ENCODE data around the gene USH1C.

DNA sequence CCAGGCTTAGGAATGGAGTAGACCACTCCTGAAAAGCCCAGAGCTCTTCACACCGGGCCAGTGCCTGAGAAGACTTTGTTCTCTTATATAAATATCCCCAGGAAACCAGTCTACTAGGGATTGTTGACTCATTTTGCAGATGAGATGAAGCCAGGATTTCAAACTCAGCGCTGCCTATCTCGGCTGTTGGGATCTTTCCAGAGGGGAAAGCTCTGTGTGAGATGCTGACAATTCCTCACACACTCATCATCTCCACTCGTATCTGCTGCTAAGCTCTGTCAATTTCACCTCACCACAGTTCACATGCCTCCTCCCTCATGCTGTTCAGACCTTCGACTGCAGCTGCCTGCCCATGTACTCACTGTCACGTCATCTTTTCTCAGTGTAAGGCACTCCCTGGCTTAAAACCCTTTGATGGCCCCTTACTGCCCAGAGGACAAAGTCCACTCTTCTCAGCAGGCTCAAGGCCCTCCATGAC is 12.5 kb downstream of the USH1C start:
- TF ChIP-seq POLR2A (IDR thresholded peaks at IDR 0.05) (no peak), EP300 (IDR thresholded peaks at IDR 0.05) (no peak)
- TF ChIP-seq, protein P1, sequence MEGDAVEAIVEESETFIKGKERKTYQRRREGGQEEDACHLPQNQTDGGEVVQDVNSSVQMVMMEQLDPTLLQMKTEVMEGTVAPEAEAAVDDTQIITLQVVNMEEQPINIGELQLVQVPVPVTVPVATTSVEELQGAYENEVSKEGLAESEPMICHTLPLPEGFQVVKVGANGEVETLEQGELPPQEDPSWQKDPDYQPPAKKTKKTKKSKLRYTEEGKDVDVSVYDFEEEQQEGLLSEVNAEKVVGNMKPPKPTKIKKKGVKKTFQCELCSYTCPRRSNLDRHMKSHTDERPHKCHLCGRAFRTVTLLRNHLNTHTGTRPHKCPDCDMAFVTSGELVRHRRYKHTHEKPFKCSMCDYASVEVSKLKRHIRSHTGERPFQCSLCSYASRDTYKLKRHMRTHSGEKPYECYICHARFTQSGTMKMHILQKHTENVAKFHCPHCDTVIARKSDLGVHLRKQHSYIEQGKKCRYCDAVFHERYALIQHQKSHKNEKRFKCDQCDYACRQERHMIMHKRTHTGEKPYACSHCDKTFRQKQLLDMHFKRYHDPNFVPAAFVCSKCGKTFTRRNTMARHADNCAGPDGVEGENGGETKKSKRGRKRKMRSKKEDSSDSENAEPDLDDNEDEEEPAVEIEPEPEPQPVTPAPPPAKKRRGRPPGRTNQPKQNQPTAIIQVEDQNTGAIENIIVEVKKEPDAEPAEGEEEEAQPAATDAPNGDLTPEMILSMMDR (IDR thresholded peaks at IDR 0.05) = no peak
